ENCODE measurements around the gene C5orf58. TPM values are rescaled to one million over a fixed set of nuclear protein-coding genes. Genes with fewer than 3 reads are reported as not detected.
A peak's percentile ranks its signal among the peaks of the same experiment; 100 is the strongest.

C5orf58 gene
- total RNA-seq, 2 experiments from 2014 or later, result not detected

DNA sequence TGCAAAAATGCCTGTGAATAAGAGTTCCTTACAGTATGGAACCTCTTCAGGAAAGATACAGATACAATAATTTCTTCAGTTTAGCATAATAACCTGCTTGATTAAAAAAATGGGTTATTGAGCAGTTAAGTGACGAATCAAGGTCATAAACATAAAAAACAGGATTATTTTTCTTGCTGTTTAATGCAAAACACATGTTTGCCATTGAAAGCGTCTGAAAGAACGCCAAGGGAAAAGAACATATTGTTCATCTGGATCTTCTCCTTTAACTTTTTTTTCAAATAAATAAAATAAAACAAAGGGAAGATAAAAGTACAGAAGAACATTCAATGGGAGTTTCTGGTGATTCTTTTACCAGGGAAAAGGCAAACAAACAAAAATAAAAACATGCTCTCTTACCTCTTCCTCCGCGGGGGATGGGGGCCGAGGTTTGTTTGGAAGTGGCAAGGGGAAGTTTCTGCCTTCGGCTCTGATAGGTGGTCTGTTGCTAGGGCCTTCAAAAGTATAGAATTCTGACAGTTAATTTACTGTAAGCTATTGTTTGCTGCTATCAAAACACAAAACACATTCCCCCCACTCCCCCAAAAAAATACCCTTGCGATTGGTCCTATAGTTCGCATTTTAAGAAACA, 20.1 kb downstream of the C5orf58 start:
- Mint-ChIP-seq H3K4me1 (peaks cover 52% of the 10 kb centered on the region), H3K27ac (no peak overlapping the region), H3K9me3 (no peaks in the 10 kb centered on the region), H3K27me3 (no peaks in the 10 kb centered on the region), H3K4me3 (no peak overlapping the region), H3K36me3 (peaks cover 71% of the 10 kb centered on the region)
- POLR2A ChIA-PET, result interaction anchor here (2.3 kb wide), 1 partner anchor 9 kb away, joined by 5 read pairs; no protein-coding TSS in a partner anchor
- ATAC-seq (ENCODE audit: low read depth) (no peak), DNase-seq (no peak)

DNA sequence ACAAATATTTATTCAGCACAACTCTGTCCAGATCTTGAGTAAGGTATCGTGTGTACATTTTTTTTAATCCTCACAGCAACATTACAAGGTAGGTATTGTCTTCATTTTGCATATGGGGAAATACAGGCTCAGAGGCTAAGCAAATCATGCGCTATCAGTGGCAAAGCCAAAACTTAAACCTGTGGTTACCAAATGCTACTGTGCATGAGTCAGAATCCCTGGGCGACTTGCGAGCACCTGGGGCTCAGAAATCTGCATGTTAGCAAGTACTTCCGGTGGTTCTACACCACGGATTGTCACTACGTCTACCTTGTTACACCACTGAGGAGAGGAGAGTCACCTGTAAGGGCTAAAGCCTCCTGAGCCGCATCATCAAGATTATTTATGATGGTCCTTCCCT, 21.3 kb downstream of the C5orf58 start:
- H3K4me3 Mint-ChIP-seq, result peak overlapping the region; percentile 0

DNA sequence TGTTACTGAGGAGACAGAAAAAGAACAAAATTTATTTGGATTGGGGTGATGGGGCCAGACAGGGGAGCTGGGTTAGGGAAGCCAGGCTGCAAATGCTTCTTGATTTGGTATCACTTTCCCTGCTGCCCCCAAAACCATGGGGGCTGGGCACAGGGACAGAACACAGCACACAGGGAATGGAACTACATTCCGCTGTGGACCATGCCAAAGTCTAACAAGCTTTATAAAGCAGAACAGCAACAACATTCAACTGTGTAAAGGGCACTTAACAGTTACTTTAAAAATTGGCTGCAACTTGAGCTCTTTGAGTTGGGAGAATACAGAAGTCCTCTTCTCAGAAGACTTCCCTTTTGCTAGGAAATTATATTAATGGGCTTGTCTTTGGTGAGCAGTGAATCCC, 23.8 kb downstream of the C5orf58 start:
- Mint-ChIP-seq H3K27me3 (no peaks in the 10 kb centered on the region), H3K9me3 (no peaks in the 10 kb centered on the region), H3K4me3 (peak overlapping the region; percentile 51), H3K27ac (peak overlapping the region; percentile 79), H3K36me3 (peaks cover 67% of the 10 kb centered on the region), H3K4me1 (peaks cover 74% of the 10 kb centered on the region)
- ATAC-seq (ENCODE audit: low read depth) (no peak), DNase-seq (no peak)
- POLR2A ChIA-PET, result interaction anchor here (0.7 to 2.3 kb wide), 4 partner anchors 10 to 74 kb away, joined by 3 to 7 read pairs (median 4); no protein-coding TSS in a partner anchor

More for the DNA sequence above, 21.3 kb downstream of the C5orf58 start:
- ATAC-seq (ENCODE audit: low read depth) (peak; percentile 91), DNase-seq (peak; percentile 53)
- Mint-ChIP-seq H3K36me3 (peaks cover 69% of the 10 kb centered on the region), H3K4me1 (peaks cover 62% of the 10 kb centered on the region), H3K27me3 (no peaks in the 10 kb centered on the region), H3K27ac (peak overlapping the region; percentile 76), H3K9me3 (no peaks in the 10 kb centered on the region)
- POLR2A ChIA-PET, result interaction anchor here (2.3 kb wide), 1 partner anchor 8 kb away, joined by 5 read pairs; no protein-coding TSS in a partner anchor

DNA sequence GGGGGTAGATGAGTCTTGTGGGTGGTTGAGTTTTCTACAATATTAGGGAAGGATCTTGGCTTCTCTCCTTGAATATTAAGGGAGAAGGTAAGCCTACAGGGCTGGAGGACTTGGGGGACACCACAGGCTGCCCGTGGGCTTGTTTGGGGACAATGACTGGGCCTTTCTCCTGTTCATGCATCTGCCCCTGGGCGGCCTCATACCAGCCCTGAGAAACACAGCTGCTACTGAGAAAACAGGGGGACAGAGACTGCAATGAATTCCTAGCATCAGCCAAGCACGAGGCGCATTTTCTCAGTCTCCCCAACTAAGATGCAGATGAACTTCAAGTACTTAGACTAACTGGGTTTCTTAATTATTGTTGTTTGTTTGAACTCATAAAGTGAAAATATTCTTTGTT, 24.6 kb downstream of the C5orf58 start:
- Mint-ChIP-seq H3K27me3 (no peaks in the 10 kb centered on the region), H3K4me3 (peak overlapping the region; percentile 51), H3K9me3 (no peaks in the 10 kb centered on the region), H3K4me1 (peaks cover 81% of the 10 kb centered on the region), H3K36me3 (peaks cover 69% of the 10 kb centered on the region), H3K27ac (peak overlapping the region; percentile 79)
- POLR2A ChIA-PET, result interaction anchor here (0.6 to 2.3 kb wide), 5 partner anchors 9 to 76 kb away, joined by 3 to 7 read pairs (median 3); no protein-coding TSS in a partner anchor
- ATAC-seq (ENCODE audit: low read depth) (no peak), DNase-seq (no peak)

DNA sequence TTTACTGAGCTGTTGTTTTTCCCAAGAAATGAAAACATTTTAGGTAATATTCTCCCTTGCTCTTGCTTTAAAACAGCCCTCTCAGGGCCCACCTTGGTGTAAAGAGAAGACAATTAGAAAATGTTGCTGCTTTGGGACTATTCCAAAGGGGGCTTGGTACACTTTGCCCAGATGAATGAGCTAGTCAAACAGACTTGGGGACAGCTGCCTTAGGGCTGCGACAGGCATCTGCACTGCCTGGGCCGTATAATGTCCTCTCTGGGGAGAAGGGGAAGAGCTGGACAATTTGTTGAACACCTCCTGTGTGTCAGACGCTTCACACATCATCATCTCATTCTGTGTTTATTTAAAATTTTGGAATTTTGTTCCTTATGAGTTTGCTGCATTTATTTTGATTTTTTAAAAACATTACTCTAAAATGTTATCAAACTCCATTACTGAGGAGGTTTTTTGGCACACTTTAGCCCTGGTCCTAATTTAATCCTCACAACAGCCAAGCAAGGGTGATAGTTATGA, 28.8 kb downstream of the C5orf58 start:
- peaks cover 74% of the 10 kb centered on the region for H3K36me3 Mint-ChIP-seq
- no peaks in the 10 kb centered on the region for H3K27me3 Mint-ChIP-seq
- H3K4me1 Mint-ChIP-seq, result peaks cover 86% of the 10 kb centered on the region
- no peaks in the 10 kb centered on the region for H3K9me3 Mint-ChIP-seq
- peak overlapping the region; percentile 78 for H3K4me3 Mint-ChIP-seq
- ATAC-seq (ENCODE audit: low read depth), result no peak
- DNase-seq, result no peak
- peak overlapping the region; percentile 88 for H3K27ac Mint-ChIP-seq
- POLR2A ChIA-PET, result interaction anchor here (0.7 to 2.8 kb wide), 17 partner anchors 8 to 77 kb away, joined by 3 to 31 read pairs (median 7); partner anchors contain the start of gene LCP2

DNA sequence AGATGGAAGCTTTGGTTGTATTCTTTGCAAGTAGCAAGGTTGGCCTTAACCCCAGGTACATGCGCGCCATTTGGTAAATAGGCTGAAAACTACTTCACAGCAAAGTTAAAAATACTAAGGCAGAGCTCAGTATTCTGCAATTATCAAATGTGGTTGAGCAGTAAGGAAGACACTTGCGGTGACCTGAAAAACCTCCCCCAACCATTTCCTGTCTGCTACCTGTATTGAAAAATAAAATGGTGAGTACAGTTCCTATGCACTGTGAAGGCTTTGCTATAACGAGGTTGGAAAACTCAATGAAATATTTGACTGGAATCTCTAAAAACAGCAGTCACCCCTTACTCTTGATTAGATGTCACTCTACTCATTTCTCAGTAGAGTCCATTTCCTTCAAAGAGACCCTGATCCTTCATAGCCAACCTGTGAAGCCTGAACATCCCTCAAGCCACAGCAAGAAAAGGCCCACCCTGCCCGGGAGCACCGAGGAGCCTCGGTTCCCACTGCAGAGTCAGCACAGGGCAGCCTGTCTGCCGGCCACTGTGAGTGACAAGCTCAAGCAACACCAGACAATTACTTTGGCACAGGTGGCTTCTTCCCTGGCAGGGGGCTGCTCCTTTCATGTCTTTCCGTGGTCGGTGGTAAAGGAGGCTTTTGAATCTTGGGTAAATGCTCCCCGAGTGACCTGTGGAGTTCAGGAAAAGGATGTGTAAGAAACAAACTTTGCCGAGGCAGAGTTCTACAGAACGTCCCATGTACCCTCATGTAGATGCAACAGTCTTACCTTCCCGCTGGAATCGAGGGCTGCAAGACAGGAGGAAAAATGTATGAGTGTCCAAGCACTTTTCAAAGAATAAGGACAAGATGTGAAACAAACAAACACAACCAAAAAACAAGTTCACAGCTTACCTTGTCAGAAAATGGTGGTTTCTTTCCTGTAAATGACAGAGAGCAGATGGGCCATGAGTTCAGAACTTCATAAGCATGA, 29.6 kb downstream of the C5orf58 start:
- no peaks in the 10 kb centered on the region for H3K9me3 Mint-ChIP-seq

DNA sequence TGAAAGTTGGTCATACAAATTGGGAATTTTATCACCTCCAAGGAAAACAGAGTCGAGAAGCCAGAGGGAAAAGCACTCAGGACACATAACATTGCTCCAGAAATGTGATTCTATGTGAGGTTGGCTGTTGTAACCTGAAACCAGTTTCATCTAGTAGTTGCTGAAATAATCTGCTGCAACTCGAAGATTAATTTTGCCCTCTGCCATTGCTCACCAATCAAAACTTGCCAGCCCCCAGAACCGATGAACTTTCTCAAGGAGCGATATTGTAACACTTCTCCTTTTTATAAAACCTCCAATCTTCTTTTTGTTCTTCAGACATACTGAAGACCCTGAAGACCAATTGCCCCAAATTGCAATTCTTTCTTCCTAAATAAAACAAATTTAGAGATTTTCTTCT, 31.1 kb downstream of the C5orf58 start:
- ATAC-seq (ENCODE audit: low read depth) (no peak), DNase-seq (no peak)
- H3K27ac Mint-ChIP-seq, result peak overlapping the region; percentile 74
- H3K9me3 Mint-ChIP-seq, result no peaks in the 10 kb centered on the region
- H3K36me3 Mint-ChIP-seq, result peaks cover 71% of the 10 kb centered on the region
- peak overlapping the region; percentile 53 for H3K4me3 Mint-ChIP-seq
- POLR2A ChIA-PET, result interaction anchor here (21.1 kb wide), 1 partner anchor 25 kb away, joined by 1094 read pairs; the partner anchor contains the start of gene LCP2
- H3K27me3 Mint-ChIP-seq, result no peaks in the 10 kb centered on the region
- peaks cover 88% of the 10 kb centered on the region for H3K4me1 Mint-ChIP-seq

More for the DNA sequence above, 29.6 kb downstream of the C5orf58 start:
- Mint-ChIP-seq H3K4me3 (peak overlapping the region; percentile 78), H3K27me3 (no peaks in the 10 kb centered on the region), H3K27ac (peak overlapping the region; percentile 88), H3K4me1 (peaks cover 87% of the 10 kb centered on the region), H3K36me3 (peaks cover 74% of the 10 kb centered on the region)
- POLR2A ChIA-PET, result interaction anchor here (0.7 to 2.8 kb wide), 17 partner anchors 9 to 77 kb away, joined by 3 to 31 read pairs (median 7); partner anchors contain the start of gene LCP2
- ATAC-seq (ENCODE audit: low read depth), result peak; percentile 70
- DNase-seq, result peak; percentile 66

DNA sequence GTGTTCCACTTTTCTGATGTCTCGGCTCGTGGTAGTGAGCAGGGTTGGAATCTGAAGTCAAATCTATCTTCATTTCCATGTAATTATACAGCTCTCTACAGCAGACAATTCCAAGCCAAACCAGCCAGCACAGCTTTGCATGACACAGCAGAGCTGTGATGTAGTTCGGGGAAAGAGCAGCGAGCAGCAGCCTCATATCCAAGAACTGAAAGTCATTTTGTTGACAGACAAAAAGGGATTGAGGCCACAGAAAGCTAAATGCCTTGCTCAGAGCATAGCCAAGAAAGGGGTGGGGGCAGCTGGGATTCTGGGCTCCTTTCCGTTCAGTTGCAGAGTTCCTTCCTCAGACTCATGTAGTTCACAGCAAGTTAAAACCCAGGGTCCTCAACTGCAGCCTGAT, 32.7 kb downstream of the C5orf58 start:
- ATAC-seq (ENCODE audit: low read depth) (no peak), DNase-seq (no peak)
- peak overlapping the region; percentile 12 for H3K4me3 Mint-ChIP-seq
- H3K4me1 Mint-ChIP-seq, result peaks cover 87% of the 10 kb centered on the region
- H3K27ac Mint-ChIP-seq, result peak overlapping the region; percentile 54
- H3K36me3 Mint-ChIP-seq, result peaks cover 69% of the 10 kb centered on the region
- no peaks in the 10 kb centered on the region for H3K27me3 Mint-ChIP-seq
- H3K9me3 Mint-ChIP-seq, result no peaks in the 10 kb centered on the region
- POLR2A ChIA-PET, result interaction anchor here (1.2 to 21.1 kb wide), 5 partner anchors 19 to 73 kb away, joined by 7 to 1094 read pairs (median 17); partner anchors contain the start of gene LCP2

DNA sequence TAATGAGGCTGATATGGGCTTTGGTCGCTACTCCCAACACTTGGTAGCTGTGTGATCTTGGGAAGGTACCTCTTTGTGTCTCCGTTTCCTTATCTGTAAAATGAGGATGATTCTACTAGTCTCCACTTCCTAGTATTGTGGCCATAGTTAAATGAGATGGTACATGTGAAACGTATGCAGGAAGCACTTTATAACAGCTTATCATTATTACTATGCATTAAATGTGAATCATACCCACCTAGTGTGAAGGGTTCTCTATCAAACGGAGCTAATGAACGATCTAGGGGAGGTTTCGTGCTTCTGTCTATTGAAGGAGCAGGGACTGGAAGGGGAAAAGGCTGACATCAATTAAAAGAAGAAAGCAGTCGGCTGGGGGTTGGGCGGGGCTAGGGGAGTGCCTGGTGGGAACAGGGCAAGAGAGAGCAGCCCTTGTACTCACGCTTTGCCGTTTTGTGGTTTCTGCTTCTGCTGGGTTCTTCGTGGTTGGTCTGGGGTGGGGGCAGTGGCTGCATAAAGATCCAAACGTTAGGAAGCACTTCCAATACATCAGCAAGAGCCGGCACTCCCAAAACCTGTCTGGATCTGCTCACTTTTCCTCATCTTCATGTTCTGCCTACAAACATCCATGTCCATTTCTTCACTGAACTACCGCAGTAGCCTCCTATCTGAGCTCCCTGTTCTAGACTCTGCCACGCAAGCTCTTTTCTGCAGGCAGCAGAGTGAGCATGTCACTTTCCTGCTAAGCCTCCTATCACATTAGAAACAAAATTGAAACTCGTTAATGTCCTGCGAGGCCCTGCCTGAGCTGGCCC, 34.0 kb downstream of the C5orf58 start:
- ATAC-seq (ENCODE audit: low read depth) (peak; percentile 44), DNase-seq (no peak)
- H3K36me3 Mint-ChIP-seq, result peaks cover 69% of the 10 kb centered on the region
- H3K27ac Mint-ChIP-seq, result peak overlapping the region; percentile 92
- peak overlapping the region; percentile 75 for H3K4me3 Mint-ChIP-seq
- H3K9me3 Mint-ChIP-seq, result no peaks in the 10 kb centered on the region
- POLR2A ChIA-PET, result interaction anchor here (0.9 to 21.1 kb wide), 7 partner anchors 9 to 72 kb away, joined by 4 to 1094 read pairs (median 11); partner anchors contain the start of gene LCP2
- no peaks in the 10 kb centered on the region for H3K27me3 Mint-ChIP-seq
- H3K4me1 Mint-ChIP-seq, result peaks cover 87% of the 10 kb centered on the region

DNA sequence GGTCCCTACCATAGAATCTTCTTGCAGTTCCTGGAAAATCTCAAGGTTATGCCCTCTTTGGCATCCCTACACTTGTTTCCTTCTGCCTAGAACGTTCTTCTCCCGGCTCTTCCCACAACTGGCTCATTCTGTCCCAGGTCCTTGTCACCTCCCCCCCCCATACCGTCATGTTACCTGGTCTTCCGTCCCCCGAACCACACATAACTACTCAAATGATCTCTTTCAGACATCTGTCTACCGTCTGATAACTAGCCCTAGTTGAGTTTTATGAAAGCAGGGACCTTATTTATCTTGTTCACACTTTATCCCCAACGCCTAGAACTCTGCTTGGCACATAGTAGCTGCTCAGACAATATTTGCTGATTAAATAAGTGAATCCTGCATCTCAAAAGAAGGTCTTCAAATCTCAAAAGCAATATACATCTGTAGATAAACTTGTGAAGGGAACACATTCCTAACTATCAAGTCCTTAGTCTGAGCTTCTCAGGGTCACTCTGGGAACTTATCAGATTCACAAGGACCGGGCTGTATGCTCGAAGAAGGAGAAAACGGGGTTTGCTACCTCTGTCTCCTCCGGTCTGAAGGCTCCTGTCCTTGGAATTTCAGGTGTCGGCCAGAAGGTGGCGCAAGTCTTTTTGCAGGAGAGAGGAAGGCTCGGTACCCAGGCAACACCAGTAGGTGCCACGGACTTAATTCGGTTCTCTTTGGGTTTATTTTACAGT, 34.8 kb downstream of the C5orf58 start:
- Mint-ChIP-seq H3K27me3 (no peaks in the 10 kb centered on the region), H3K4me3 (peak overlapping the region; percentile 75), H3K9me3 (no peaks in the 10 kb centered on the region), H3K4me1 (peaks cover 85% of the 10 kb centered on the region), H3K36me3 (peaks cover 68% of the 10 kb centered on the region), H3K27ac (peak overlapping the region; percentile 92)
- DNase-seq (peak; percentile 79), ATAC-seq (ENCODE audit: low read depth) (peak; percentile 44)
- POLR2A ChIA-PET, result interaction anchor here (1.0 to 21.1 kb wide), 8 partner anchors 10 to 71 kb away, joined by 4 to 1094 read pairs (median 11); partner anchors contain the start of gene LCP2

DNA sequence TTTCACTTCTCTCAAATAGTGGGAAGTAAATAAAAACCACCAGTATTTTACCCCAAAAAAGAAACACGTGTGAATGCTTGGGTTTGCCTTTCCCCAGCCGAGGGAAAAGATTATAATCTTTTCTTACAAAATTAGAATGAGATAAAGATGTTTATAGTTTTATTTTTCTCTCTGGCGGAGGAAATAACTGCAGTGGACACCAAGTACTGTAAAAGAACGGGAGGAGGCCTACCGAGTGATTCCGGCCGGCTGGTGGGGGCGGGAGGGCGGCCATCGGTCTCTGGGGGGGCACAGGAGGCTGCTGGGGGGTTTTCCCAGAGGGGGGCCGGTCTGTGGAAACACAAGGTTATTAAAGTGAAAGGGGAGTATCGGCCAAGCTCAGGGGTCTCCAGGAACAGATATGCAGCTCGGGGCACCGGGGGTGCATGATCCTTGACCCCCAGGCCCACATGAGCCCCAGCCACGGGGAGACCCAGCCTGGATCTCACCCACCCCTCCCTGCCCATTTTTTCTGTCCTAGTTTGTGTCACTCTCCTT, 35.4 kb downstream of the C5orf58 start:
- Mint-ChIP-seq H3K36me3 (peaks cover 68% of the 10 kb centered on the region), H3K4me1 (peaks cover 88% of the 10 kb centered on the region), H3K27ac (peak overlapping the region; percentile 92), H3K4me3 (peak overlapping the region; percentile 75), H3K27me3 (no peaks in the 10 kb centered on the region), H3K9me3 (no peaks in the 10 kb centered on the region)
- POLR2A ChIA-PET, result interaction anchor here (1.0 to 21.1 kb wide), 6 partner anchors 21 to 71 kb away, joined by 4 to 1094 read pairs (median 7); partner anchors contain the start of gene LCP2
- DNase-seq (no peak), ATAC-seq (ENCODE audit: low read depth) (no peak)

All from activated naive CD8-positive, alpha-beta T cell treated with anti-CD3 and anti-CD28 coated beads, Interleukin-2, amount 10 ng/mL, durations not matched to agents 7 days and 5 days (primary cell).